Suppressor macrophage treated with lipopolysaccharide for 1 hour (primary cell): ENCODE results near the gene ARHGAP29.

Experiments
- DNase-seq, 3 donors: peaks; one replicate each; pipeline ENCODE4 v3.0.0-alpha.2; 2020 to 2022

Gene ARHGAP29

GRCh38 chr1:94259635-94260289 is 22.4 kb upstream of the ARHGAP29 start:
- DNase-seq, result no peak

- DNase-seq, result no peak
These were observed 21.5 kb upstream of the ARHGAP29 start for GRCh38 chr1:94258873-94259331.

GRCh38 chr1:94257444-94257843 is 20.1 kb upstream of the ARHGAP29 start:
- no peak for DNase-seq

- DNase-seq, result no peak
These were observed 18.1 kb upstream of the ARHGAP29 start for GRCh38 chr1:94255476-94255875.

- no peak for DNase-seq
These were observed 16.9 kb upstream of the ARHGAP29 start for GRCh38 chr1:94254073-94254810.

GRCh38 chr1:94253456-94254017 is 16.2 kb upstream of the ARHGAP29 start:
- DNase-seq, result no peak

GRCh38 chr1:94250341-94250740 is 13.0 kb upstream of the ARHGAP29 start:
- DNase-seq, result no peak

GRCh38 chr1:94248956-94249688 is 11.7 kb upstream of the ARHGAP29 start:
- no peak for DNase-seq

- DNase-seq, result peak; percentile 63 to 86 (median 73)
These were observed 10.0 kb upstream of the ARHGAP29 start for GRCh38 chr1:94247138-94248094.

- no peak for DNase-seq
These were observed 9.3 kb upstream of the ARHGAP29 start for GRCh38 chr1:94246692-94247137.

- no peak for DNase-seq
These were observed 8.5 kb upstream of the ARHGAP29 start for GRCh38 chr1:94245747-94246438.

GRCh38 chr1:94244816-94245215 is 7.4 kb upstream of the ARHGAP29 start:
- DNase-seq, result no peak

- DNase-seq, result no peak
These were observed 6.3 kb upstream of the ARHGAP29 start for GRCh38 chr1:94243665-94244064.

GRCh38 chr1:94240822-94241221 is 3.4 kb upstream of the ARHGAP29 start:
- peak; percentile 11 to 43 (median 22) for DNase-seq

- DNase-seq, result no peak
These were observed 2.4 kb upstream of the ARHGAP29 start for GRCh38 chr1:94239796-94240195.

- DNase-seq, result no peak
These were observed 1.7 kb upstream of the ARHGAP29 start for GRCh38 chr1:94239051-94239450.

GRCh38 chr1:94236630-94237290 is 624 bp downstream of the ARHGAP29 start:
- peak in 1 of 3 donors; percentile 22 for DNase-seq

- peak in 1 of 3 donors; percentile 13 for DNase-seq
These were observed 1.3 kb downstream of the ARHGAP29 start for GRCh38 chr1:94236013-94236491.

- DNase-seq, result no peak
These were observed 2.0 kb downstream of the ARHGAP29 start for GRCh38 chr1:94235189-94236012.

- no peak for DNase-seq
These were observed 2.8 kb downstream of the ARHGAP29 start for GRCh38 chr1:94234615-94235014.
